Measurements from ENCODE around the gene SLC35C1. TPM values are rescaled to one million over a fixed set of nuclear protein-coding genes. Genes with fewer than 3 reads are reported as not detected.

SLC35C1 gene
- total RNA-seq, 1 experiment from 2014 or later = 10.4 TPM

- ATAC-seq (no peak), DNase-seq (ENCODE audit: low spot score) (no peak)
- Mint-ChIP-seq H3K27me3 (ENCODE audit: low read depth) (no peaks in the 10 kb centered on the region; the same call in 1 of the 2 replicates), H3K27ac (no peak overlapping the region), H3K4me3 (no peak overlapping the region), H3K9me3 (no peaks in the 10 kb centered on the region), H3K4me1 (peaks cover 24% of the 10 kb centered on the region), H3K36me3 (no peaks in the 10 kb centered on the region)
- POLR2A ChIA-PET = no interaction called here
- CTCF ChIA-PET = interaction anchor here (0.8 to 6.3 kb wide), 3 partner anchors 9 to 103 kb away, joined by 3 to 69 read pairs (median 6); no protein-coding TSS in a partner anchor
- TF ChIP-seq, protein P1, sequence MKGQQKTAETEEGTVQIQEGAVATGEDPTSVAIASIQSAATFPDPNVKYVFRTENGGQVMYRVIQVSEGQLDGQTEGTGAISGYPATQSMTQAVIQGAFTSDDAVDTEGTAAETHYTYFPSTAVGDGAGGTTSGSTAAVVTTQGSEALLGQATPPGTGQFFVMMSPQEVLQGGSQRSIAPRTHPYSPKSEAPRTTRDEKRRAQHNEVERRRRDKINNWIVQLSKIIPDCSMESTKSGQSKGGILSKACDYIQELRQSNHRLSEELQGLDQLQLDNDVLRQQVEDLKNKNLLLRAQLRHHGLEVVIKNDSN (CRISPR knock-in tag; IDR thresholded peaks at IDR 0.05) = no peak
- TF ChIP-seq, protein P2, sequence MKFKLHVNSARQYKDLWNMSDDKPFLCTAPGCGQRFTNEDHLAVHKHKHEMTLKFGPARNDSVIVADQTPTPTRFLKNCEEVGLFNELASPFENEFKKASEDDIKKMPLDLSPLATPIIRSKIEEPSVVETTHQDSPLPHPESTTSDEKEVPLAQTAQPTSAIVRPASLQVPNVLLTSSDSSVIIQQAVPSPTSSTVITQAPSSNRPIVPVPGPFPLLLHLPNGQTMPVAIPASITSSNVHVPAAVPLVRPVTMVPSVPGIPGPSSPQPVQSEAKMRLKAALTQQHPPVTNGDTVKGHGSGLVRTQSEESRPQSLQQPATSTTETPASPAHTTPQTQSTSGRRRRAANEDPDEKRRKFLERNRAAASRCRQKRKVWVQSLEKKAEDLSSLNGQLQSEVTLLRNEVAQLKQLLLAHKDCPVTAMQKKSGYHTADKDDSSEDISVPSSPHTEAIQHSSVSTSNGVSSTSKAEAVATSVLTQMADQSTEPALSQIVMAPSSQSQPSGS (CRISPR knock-in tag; IDR thresholded peaks at IDR 0.05; ENCODE audit: borderline replicate concordance, low read depth) = no peak
- TF ChIP-seq, protein P3, sequence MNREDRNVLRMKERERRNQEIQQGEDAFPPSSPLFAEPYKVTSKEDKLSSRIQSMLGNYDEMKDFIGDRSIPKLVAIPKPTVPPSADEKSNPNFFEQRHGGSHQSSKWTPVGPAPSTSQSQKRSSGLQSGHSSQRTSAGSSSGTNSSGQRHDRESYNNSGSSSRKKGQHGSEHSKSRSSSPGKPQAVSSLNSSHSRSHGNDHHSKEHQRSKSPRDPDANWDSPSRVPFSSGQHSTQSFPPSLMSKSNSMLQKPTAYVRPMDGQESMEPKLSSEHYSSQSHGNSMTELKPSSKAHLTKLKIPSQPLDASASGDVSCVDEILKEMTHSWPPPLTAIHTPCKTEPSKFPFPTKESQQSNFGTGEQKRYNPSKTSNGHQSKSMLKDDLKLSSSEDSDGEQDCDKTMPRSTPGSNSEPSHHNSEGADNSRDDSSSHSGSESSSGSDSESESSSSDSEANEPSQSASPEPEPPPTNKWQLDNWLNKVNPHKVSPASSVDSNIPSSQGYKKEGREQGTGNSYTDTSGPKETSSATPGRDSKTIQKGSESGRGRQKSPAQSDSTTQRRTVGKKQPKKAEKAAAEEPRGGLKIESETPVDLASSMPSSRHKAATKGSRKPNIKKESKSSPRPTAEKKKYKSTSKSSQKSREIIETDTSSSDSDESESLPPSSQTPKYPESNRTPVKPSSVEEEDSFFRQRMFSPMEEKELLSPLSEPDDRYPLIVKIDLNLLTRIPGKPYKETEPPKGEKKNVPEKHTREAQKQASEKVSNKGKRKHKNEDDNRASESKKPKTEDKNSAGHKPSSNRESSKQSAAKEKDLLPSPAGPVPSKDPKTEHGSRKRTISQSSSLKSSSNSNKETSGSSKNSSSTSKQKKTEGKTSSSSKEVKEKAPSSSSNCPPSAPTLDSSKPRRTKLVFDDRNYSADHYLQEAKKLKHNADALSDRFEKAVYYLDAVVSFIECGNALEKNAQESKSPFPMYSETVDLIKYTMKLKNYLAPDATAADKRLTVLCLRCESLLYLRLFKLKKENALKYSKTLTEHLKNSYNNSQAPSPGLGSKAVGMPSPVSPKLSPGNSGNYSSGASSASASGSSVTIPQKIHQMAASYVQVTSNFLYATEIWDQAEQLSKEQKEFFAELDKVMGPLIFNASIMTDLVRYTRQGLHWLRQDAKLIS (CRISPR knock-in tag; IDR thresholded peaks at IDR 0.05; ENCODE audit: borderline replicate concordance) = no peak
- TF ChIP-seq JUN (CRISPR knock-in tag; IDR thresholded peaks at IDR 0.05) (no peak), CDX4 (CRISPR knock-in tag; IDR thresholded peaks at IDR 0.05; ENCODE audit: borderline replicate concordance) (no peak), ZNF396 (CRISPR knock-in tag; IDR thresholded peaks at IDR 0.05; ENCODE audit: borderline replicate concordance) (no peak), FOXK1 (CRISPR knock-in tag; IDR thresholded peaks at IDR 0.05) (no peak), GRHL2 (CRISPR knock-in tag; IDR thresholded peaks at IDR 0.05; ENCODE audit: insufficient replicate concordance, severe bottlenecking) (no peak)
These were observed 47.3 kb upstream of the SLC35C1 start for GRCh38 chr11:45757672-45758071.

DNA sequence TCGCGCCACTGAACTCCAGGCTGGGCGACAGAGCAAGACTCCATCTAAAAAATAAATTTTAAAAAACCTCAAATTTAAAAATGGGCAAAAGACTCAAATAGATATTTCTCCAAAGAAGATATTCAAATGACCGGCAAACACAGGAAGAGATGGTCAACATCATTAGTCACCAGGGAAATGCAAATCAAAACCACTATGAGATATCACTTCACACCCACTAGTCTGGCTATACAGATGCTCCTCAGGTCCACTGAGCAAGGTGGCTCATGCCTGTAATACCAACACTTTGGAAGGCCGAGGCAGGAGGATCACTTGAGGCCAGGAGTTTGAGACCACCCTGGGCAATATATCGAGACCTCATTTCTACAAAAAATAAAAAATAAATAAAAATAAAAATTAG lies 43.3 kb upstream of the SLC35C1 start:
- Mint-ChIP-seq H3K9me3 (no peaks in the 10 kb centered on the region), H3K27ac (no peak overlapping the region), H3K4me1 (peaks cover 8% of the 10 kb centered on the region), H3K4me3 (no peak overlapping the region), H3K36me3 (no peaks in the 10 kb centered on the region), H3K27me3 (ENCODE audit: low read depth) (no peaks in the 10 kb centered on the region)
- ATAC-seq (no peak), DNase-seq (ENCODE audit: low spot score) (no peak)
- POLR2A ChIA-PET = no interaction called here
- CTCF ChIA-PET = interaction anchor here (3.0 kb wide), 1 partner anchor 10 kb away, joined by 15 read pairs; no protein-coding TSS in a partner anchor
- TF ChIP-seq ZNF317 (CRISPR knock-in tag; IDR thresholded peaks at IDR 0.05; ENCODE audit: borderline replicate concordance, low read depth) (no peak), SMAD3 (CRISPR knock-in tag; IDR thresholded peaks at IDR 0.05; ENCODE audit: borderline replicate concordance) (no peak), NR3C1 (CRISPR knock-in tag; conservative IDR thresholded peaks at IDR 0.05; ENCODE audit: low read depth) (no peak), RORB (CRISPR knock-in tag; IDR thresholded peaks at IDR 0.05) (no peak), IRF1 (CRISPR knock-in tag; IDR thresholded peaks at IDR 0.05) (no peak), HMGA2 (CRISPR knock-in tag; IDR thresholded peaks at IDR 0.05) (no peak), TEAD1 (CRISPR knock-in tag; IDR thresholded peaks at IDR 0.05) (no peak), OVOL2 (CRISPR knock-in tag; IDR thresholded peaks at IDR 0.05; ENCODE audit: borderline replicate concordance) (no peak), CREB1 (CRISPR knock-in tag; IDR thresholded peaks at IDR 0.05) (no peak), ESRRA (CRISPR knock-in tag; IDR thresholded peaks at IDR 0.05; ENCODE audit: borderline replicate concordance) (no peak), CREM (CRISPR knock-in tag; IDR thresholded peaks at IDR 0.05) (no peak), ZNF232 (CRISPR knock-in tag; IDR thresholded peaks at IDR 0.05) (no peak), MXD4 (CRISPR knock-in tag; IDR thresholded peaks at IDR 0.05; ENCODE audit: borderline replicate concordance) (no peak), TP53 (CRISPR knock-in tag; IDR thresholded peaks at IDR 0.05) (no peak)
- TF ChIP-seq, protein P1 (CRISPR knock-in tag; IDR thresholded peaks at IDR 0.05) = no peak
- TF ChIP-seq, protein P4, sequence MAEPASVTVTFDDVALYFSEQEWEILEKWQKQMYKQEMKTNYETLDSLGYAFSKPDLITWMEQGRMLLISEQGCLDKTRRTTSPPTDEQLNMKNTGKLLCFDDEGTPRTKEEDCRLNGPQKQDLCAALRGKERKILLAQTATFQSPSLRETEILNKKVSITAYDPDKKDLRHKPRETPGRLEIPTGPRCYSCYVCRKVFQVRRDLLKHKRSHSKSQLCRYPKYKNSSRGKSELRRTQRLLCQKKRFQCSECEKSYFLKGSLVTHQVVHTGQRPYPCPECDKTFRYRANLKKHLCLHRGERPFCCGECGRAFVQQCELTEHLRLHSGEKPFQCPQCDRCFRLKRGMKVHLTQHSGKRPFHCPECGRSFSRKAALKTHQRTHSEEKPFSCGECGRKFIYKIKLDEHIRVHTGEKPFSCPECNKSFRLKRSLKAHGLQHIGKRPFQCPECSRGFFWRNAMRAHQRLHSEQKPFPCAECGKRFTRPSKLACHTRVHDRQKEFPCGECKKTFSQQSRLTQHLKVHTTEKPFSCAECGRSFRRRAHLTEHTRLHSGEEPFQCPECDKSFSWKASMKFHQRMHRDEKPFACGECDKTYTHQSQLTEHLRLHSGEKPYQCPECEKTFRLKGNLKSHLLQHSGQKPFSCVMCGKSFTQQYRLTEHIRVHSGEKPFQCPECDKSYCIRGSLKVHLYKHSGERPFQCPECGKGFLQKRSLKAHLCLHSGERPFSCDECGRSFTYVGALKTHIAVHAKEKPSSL (CRISPR knock-in tag; conservative IDR thresholded peaks at IDR 0.05) = no peak

Data from WTC11 (cell line).